Activated CD4-positive, CD25-positive, alpha-beta regulatory T cell treated with anti-CD3 and anti-CD28 coated beads, Interleukin-2, amount 50 U/mL, for 16 hours (primary cell): ENCODE measurements around the gene LSMEM2.
"Not testable (repeated sequence)": the region's sequence is repeated elsewhere in the genome, so short reads cannot be mapped to it uniquely, and the experiment has no call there.

Source experiments
- DNase-seq: peaks from one replicate; pipeline ENCODE4 v3.0.0-alpha.2; 2020; ENCODE audit warnings: low read depth, low spot score

LSMEM2 gene

GRCh38 chr3:50245831-50246516, 32.9 kb upstream of the LSMEM2 start:
- peak; percentile 93 for DNase-seq

GRCh38 chr3:50246517-50246954, 32.4 kb upstream of the LSMEM2 start:
- peak; percentile 67 for DNase-seq

GRCh38 chr3:50248387-50248786, 30.5 kb upstream of the LSMEM2 start:
- no peak for DNase-seq

- no peak for DNase-seq
Observed at GRCh38 chr3:50249457-50249856, 29.4 kb upstream of the LSMEM2 start.

GRCh38 chr3:50250514-50250913, 28.4 kb upstream of the LSMEM2 start:
- no peak for DNase-seq

GRCh38 chr3:50251220-50251619, 27.7 kb upstream of the LSMEM2 start:
- no peak for DNase-seq

- DNase-seq: no peak
Observed at GRCh38 chr3:50254577-50255250, 24.2 kb upstream of the LSMEM2 start.

- no peak for DNase-seq
Observed at GRCh38 chr3:50255251-50255615, 23.7 kb upstream of the LSMEM2 start.

GRCh38 chr3:50256978-50257890, 21.7 kb upstream of the LSMEM2 start:
- DNase-seq: no peak

GRCh38 chr3:50258029-50258680, 20.7 kb upstream of the LSMEM2 start:
- no peak for DNase-seq

- no peak for DNase-seq
Observed at GRCh38 chr3:50258979-50259378, 19.9 kb upstream of the LSMEM2 start.

- no peak for DNase-seq
Observed at GRCh38 chr3:50259432-50260026, 19.4 kb upstream of the LSMEM2 start.

GRCh38 chr3:50260027-50260941, 18.6 kb upstream of the LSMEM2 start:
- peak; percentile 65 for DNase-seq

GRCh38 chr3:50260942-50261441, 17.9 kb upstream of the LSMEM2 start:
- no peak for DNase-seq

- no peak for DNase-seq
Observed at GRCh38 chr3:50261505-50261904, 17.4 kb upstream of the LSMEM2 start.

- not testable (repeated sequence) for DNase-seq
Observed at GRCh38 chr3:50262200-50262599, 16.7 kb upstream of the LSMEM2 start.

GRCh38 chr3:50262778-50263177, 16.1 kb upstream of the LSMEM2 start:
- DNase-seq: no peak

- no peak for DNase-seq
Observed at GRCh38 chr3:50263478-50264382, 15.2 kb upstream of the LSMEM2 start.

GRCh38 chr3:50264383-50264963, 14.4 kb upstream of the LSMEM2 start:
- no peak for DNase-seq
